ENCODE measurements around the gene HLCS. TPM values are rescaled to one million over a fixed set of nuclear protein-coding genes. Genes with fewer than 3 reads are reported as not detected.

The HLCS gene
- total RNA-seq, 2 donors from 2014 or later: 6.9 to 10.0 TPM

GRCh38 chr21:36773995-36774394, 192.5 kb downstream of the HLCS start:
- no peak for TF ChIP-seq CTCF (IDR thresholded peaks at IDR 0.05)
- Histone ChIP-seq H3K4me3 (no peak overlapping the region), H3K4me1 (peaks cover 0 to 11% of the 10 kb centered on the region in 2 donors), H3K9me3 (no peaks in the 10 kb centered on the region), H3K36me3 (no peaks in the 10 kb centered on the region), H3K27me3 (no peaks in the 10 kb centered on the region), H3K27ac (no peak overlapping the region)
- DNase-seq (ENCODE audit: low spot score): no peak

GRCh38 chr21:36773117-36773516, 193.4 kb downstream of the HLCS start:
- Histone ChIP-seq H3K4me3 (no peak overlapping the region), H3K27me3 (no peaks in the 10 kb centered on the region), H3K36me3 (no peaks in the 10 kb centered on the region), H3K9me3 (no peaks in the 10 kb centered on the region), H3K4me1 (peaks cover 0 to 11% of the 10 kb centered on the region in 2 donors), H3K27ac (no peak overlapping the region)
- TF ChIP-seq CTCF (IDR thresholded peaks at IDR 0.05): no peak
- DNase-seq (ENCODE audit: low spot score): no peak

GRCh38 chr21:36769051-36769839, 197.2 kb downstream of the HLCS start:
- H3K9me3 ChIP-seq: no peaks in the 10 kb centered on the region
- H3K4me3 ChIP-seq: no peak overlapping the region
- H3K27me3 ChIP-seq: no peaks in the 10 kb centered on the region
- DNase-seq (ENCODE audit: low spot score): no peak
- H3K4me1 ChIP-seq: peaks cover 0 to 11% of the 10 kb centered on the region in 2 donors
- H3K27ac ChIP-seq: no peak overlapping the region
- no peaks in the 10 kb centered on the region for H3K36me3 ChIP-seq
- TF ChIP-seq CTCF (IDR thresholded peaks at IDR 0.05): no peak

- TF ChIP-seq CTCF (IDR thresholded peaks at IDR 0.05): no peak
- H3K9me3 ChIP-seq: no peaks in the 10 kb centered on the region
- DNase-seq (ENCODE audit: low spot score): no peak
- no peaks in the 10 kb centered on the region for H3K36me3 ChIP-seq
- no peaks in the 10 kb centered on the region for H3K27me3 ChIP-seq
- no peak overlapping the region for H3K27ac ChIP-seq
- peaks cover 0 to 8% of the 10 kb centered on the region in 2 donors for H3K4me1 ChIP-seq
- H3K4me3 ChIP-seq: no peak overlapping the region
Measured at GRCh38 chr21:36768496-36768895, 198.0 kb downstream of the HLCS start.

GRCh38 chr21:36767096-36767495, 199.4 kb downstream of the HLCS start:
- no peak overlapping the region for H3K27ac ChIP-seq
- no peaks in the 10 kb centered on the region for H3K9me3 ChIP-seq
- peaks cover 0 to 3% of the 10 kb centered on the region in 2 donors for H3K4me1 ChIP-seq
- no peak overlapping the region for H3K4me3 ChIP-seq
- H3K36me3 ChIP-seq: no peaks in the 10 kb centered on the region
- no peaks in the 10 kb centered on the region for H3K27me3 ChIP-seq
- TF ChIP-seq CTCF (IDR thresholded peaks at IDR 0.05): no peak
- no peak for DNase-seq (ENCODE audit: low spot score)

GRCh38 chr21:36766511-36766910, 200.0 kb downstream of the HLCS start:
- Histone ChIP-seq H3K27ac (no peak overlapping the region), H3K36me3 (no peaks in the 10 kb centered on the region), H3K9me3 (no peaks in the 10 kb centered on the region), H3K27me3 (no peaks in the 10 kb centered on the region), H3K4me1 (peaks cover 0 to 3% of the 10 kb centered on the region in 2 donors), H3K4me3 (no peak overlapping the region)
- TF ChIP-seq CTCF (IDR thresholded peaks at IDR 0.05): no peak
- DNase-seq (ENCODE audit: low spot score): no peak

All from right atrium auricular region (tissue), 2 donors.